Measurements from ENCODE around the gene STAU1.

GRCh38 chr20:49230021-49230420 lies 41.9 kb upstream of the STAU1 start:
- TF ChIP-seq CTCF (IDR thresholded peaks at IDR 0.05) = no peak
- TF ChIP-seq NFIC (IDR thresholded peaks at IDR 0.05; ENCODE audit: borderline replicate concordance) = no peak
- TF ChIP-seq EP300 (IDR thresholded peaks at IDR 0.05; ENCODE audit: borderline replicate concordance in 1 of 2, low read depth in 1 of 2, low read length in 1 of 2) = no peak
